K562 treated with DMSO at 1 percent for 4 hours (cell line): ENCODE measurements around the gene SALL4. TPM values are rescaled to one million over a fixed set of nuclear protein-coding genes. Genes with fewer than 3 reads are reported as not detected.

Experiments used
- total RNA-seq: library from RNA; unstranded; fragments of 300-600 nt; gene quantifications from 2 replicates; pipeline ENCODE4 v1.2.3, GENCODE V29; 2022; ENCODE audit not compliant: insufficient read depth

The SALL4 gene
- total RNA-seq: not detected in 2 replicates

GRCh38 chr20:51802170-51802751, at the start of gene SALL4:
Gene SALL4, minus strand, starts transcription at chr20:51802521. Its CDS starts 113 bp downstream, at chr20:51802408.

DNA sequence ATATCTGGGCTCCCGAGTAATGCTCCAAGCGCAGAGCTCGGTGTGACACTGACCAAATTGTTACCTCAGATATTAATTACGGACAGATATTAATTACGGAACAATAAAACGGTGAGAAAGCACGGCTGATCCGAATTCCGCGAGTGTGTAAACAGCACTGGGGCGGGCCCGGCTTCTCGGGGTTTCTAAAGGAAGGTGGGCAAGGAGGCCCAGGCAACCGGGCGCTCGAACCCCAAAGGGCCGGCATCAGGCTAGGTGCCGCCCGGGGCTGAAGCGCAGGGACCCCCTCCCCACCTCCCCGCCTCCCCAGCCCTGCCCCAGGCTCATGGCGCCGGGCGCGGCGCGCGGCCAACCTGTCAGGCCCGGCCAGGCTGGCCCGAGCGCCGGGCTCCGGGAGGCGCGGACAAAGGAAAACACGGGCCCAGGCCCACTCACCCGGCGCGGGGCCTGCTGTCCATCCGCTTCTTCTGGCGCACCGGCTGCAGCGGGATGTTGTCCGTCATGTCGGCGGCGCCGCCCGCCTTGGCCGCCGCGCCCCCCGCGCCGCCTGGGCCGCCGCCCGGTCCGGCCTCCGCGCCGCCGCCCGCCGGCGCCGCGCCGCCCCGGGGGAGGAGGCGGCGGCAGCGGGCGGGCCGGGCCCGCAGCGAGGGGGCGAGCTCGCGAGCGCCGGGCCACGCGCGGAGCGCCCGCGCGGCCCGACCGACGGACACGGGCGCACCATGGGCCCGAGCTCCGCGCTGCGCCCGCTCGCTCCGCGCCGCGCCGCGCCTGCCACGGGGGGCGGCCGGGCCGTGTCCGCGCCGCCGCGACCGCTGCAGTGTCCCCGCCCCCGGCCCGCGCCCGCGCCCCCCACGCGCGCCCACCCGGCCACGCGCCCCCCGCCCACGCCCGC, 34.2 kb downstream of the SALL4 start, which contains the start of gene ATP9A:
TSS of gene ATP9A (minus strand) at position 524 of the 892 bp plus-strand sequence. CDS start at position 503, 21 bp downstream.

Other genes with a start within 250 kb of the SALL4 start
- gene ATP9A, start 34.1 kb downstream of the SALL4 start, total RNA-seq: not detected in 2 replicates